Subcutaneous abdominal adipose tissue (tissue), 5 donors: ENCODE data around the gene RALA.

ENCODE experiments used
- H3K27ac ChIP-seq: one replicate; pipeline ENCODE4 v1.7.0; 2013; ENCODE audit warnings: low read depth, mild to moderate bottlenecking, inconsistent platforms, low read length, moderate library complexity
- H3K27me3 ChIP-seq, 5 donors: one replicate each; pipeline ENCODE4 v1.7.0; 2013; ENCODE audit warnings: low read length in 5 of 5, inconsistent platforms in 1 of 5; ENCODE audit not compliant: control insufficient read depth in 5 of 5, insufficient read depth in 4 of 5
- H3K36me3 ChIP-seq, 5 donors: one replicate each; pipeline ENCODE4 v1.7.0; 2013; ENCODE audit warnings: low read length in 5 of 5; ENCODE audit not compliant: control insufficient read depth in 5 of 5, insufficient read depth in 5 of 5
- H3K4me1 ChIP-seq, 5 donors: one replicate each; pipeline ENCODE4 v1.7.0; 2013; ENCODE audit warnings: low read length in 5 of 5, mild to moderate bottlenecking in 3 of 5, moderate library complexity in 1 of 5; ENCODE audit not compliant: control insufficient read depth in 5 of 5, insufficient read depth in 5 of 5
- H3K4me3 ChIP-seq, 5 donors: one replicate each; pipeline ENCODE4 v1.7.0; 2013; ENCODE audit warnings: low read length in 5 of 5, low read depth in 1 of 5
- H3K9ac ChIP-seq, 5 donors: one replicate each; pipeline ENCODE4 v1.7.0; 2013; ENCODE audit warnings: low read length in 5 of 5, mild to moderate bottlenecking in 4 of 5, moderate library complexity in 3 of 5
- H3K9me3 ChIP-seq, 5 donors: one replicate each; pipeline ENCODE4 v1.7.0; 2013; ENCODE audit warnings: low read length in 5 of 5; ENCODE audit not compliant: control insufficient read depth in 5 of 5
- donor health status: healthy.
- donor health status: healthy.
- donor health status: healthy.
- donor health status: healthy.
- donor health status: healthy.

The RALA gene

DNA sequence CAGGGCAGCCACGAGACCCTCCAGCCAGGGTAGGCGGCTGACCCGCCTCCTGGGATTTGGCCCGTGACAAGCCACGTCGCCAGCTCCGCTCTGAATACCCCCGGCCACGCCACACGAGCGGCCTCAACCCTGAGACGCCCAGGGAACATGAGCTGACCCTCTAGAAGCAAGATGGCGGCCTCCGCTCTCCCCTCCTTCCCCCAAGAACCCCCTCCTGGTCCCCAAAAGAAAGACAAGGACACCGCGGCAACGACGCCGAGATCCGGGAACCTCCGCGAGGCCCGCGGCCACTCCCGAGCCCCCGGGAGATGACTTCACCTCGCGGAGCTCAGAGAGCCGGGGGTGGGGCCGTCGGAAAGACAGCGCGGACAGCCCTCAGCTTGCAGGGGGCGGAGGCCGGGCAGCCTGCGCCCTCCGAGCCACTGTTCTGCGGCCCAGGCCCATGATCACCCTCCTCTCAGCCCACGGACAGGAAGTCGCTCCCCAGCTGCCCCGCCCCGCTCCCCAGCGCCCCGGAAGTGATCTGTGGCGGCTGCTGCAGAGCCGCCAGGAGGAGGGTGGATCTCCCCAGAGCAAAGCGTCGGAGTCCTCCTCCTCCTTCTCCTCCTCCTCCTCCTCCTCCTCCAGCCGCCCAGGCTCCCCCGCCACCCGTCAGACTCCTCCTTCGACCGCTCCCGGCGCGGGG, at the start of gene RALA:
Gene RALA, plus strand, starts transcription at position 526 of the 685 bp plus-strand sequence. CDS start 63,096 bp downstream, outside the sequence.
- H3K27ac ChIP-seq: peak within 1 kb of the TSS; percentile 93
- H3K36me3 ChIP-seq: no peaks in the 10 kb centered on the region
- H3K9me3 ChIP-seq: no peaks in the 10 kb centered on the region
- peak within 1 kb of the TSS; percentile 77 to 90 (median 85) for H3K4me3 ChIP-seq
- peaks cover 8 to 48% (median 41%) of the 10 kb centered on the region in 5 donors for H3K4me1 ChIP-seq
- H3K9ac ChIP-seq: peak within 1 kb of the TSS; percentile 85 to 94 (median 87)
- H3K27me3 ChIP-seq: no peaks in the 10 kb centered on the region

DNA sequence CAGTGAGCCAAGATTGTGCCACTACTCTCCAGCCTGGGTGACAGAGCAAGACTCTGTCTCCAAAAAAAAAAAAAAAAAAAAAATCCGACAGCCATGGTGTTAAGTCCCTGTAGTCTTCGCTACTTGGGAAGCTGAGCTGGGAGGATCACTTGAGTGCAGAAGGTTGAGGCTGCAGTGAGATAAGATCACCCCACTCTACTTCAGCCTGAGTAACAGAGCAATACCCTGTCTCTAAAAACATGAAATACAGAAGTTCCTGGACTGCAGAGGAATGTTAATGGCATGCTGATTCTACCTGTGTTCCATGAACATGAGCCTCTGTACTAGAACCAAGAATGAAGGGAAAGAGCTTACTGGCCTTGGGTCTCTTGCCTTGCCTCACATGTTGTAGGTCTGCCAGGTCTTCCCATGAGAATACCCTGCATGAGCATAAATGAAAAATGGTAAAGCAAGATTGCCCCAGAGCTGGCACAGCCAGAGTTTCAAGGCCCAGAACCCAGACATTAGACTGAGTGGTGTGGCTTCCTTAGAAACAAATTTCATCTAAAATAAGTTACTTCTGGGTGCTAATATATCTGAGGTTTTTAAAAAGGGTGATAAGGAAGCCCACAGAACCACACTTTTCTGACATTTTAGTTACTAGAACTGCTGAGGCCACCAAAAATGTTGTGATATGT, 48.6 kb upstream of the RALA start:
- no peak overlapping the region for H3K9ac ChIP-seq
- peaks cover 15 to 41% (median 21%) of the 10 kb centered on the region in 5 donors for H3K36me3 ChIP-seq
- H3K9me3 ChIP-seq: no peaks in the 10 kb centered on the region
- H3K27me3 ChIP-seq: no peaks in the 10 kb centered on the region
- H3K4me1 ChIP-seq: peaks cover 0 to 5% (median 0%) of the 10 kb centered on the region in 5 donors
- no peak overlapping the region for H3K27ac ChIP-seq
- H3K4me3 ChIP-seq: no peak overlapping the region

DNA sequence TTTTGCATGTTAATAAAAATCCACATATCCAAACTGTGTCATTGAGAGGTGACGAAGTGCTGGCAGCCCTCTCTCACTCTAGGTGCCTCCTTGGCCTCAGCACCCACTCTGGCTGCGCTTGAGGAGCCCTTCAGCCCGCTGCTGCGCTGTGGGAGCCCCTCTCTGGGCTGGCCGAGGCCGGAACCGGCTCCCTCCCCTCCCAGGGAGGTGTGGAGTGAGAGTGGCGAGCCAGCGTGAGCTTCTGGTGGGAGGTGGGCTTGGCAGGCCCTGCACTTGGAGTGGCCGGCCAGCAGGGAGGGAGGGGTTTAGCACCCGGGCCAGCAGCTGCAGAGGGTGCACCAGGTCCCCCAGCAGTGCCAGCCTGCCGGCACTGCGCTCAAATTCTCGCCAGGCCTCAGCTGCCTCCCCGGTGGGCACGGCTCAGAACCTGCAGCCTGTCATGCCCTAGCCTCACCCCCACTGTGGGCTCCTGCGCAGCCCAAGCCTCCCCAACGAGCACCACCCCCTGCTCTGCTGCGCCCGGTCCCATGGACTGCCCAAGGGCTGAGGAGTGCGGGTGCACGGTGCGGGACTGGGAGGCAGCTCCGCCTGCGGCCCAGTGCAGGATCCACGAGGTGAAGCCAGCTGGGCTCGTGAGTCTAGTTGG, 46.0 kb upstream of the RALA start:
- Histone ChIP-seq H3K27ac (no peak overlapping the region), H3K9me3 (no peaks in the 10 kb centered on the region), H3K4me3 (no peak overlapping the region), H3K4me1 (peaks cover 0 to 5% (median 0%) of the 10 kb centered on the region in 5 donors), H3K27me3 (no peaks in the 10 kb centered on the region), H3K9ac (no peak overlapping the region), H3K36me3 (peaks cover 8 to 27% (median 11%) of the 10 kb centered on the region in 5 donors)

GRCh38 chr7:39580149-39580874, 43.1 kb upstream of the RALA start:
- no peak overlapping the region for H3K9ac ChIP-seq
- H3K4me1 ChIP-seq: no peaks in the 10 kb centered on the region
- H3K27ac ChIP-seq: no peak overlapping the region
- no peak overlapping the region for H3K4me3 ChIP-seq
- H3K27me3 ChIP-seq: no peaks in the 10 kb centered on the region
- H3K36me3 ChIP-seq: peaks cover 0 to 16% (median 4%) of the 10 kb centered on the region in 5 donors
- H3K9me3 ChIP-seq: no peaks in the 10 kb centered on the region

- H3K27me3 ChIP-seq: no peaks in the 10 kb centered on the region
- H3K9me3 ChIP-seq: no peaks in the 10 kb centered on the region
- no peak overlapping the region for H3K27ac ChIP-seq
- no peak overlapping the region for H3K9ac ChIP-seq
- peaks cover 0 to 7% (median 2%) of the 10 kb centered on the region in 5 donors for H3K36me3 ChIP-seq
- no peak overlapping the region for H3K4me3 ChIP-seq
- H3K4me1 ChIP-seq: no peaks in the 10 kb centered on the region
These were observed 40.8 kb upstream of the RALA start for GRCh38 chr7:39582536-39582935.

- H3K4me1 ChIP-seq: peaks cover 0 to 2% (median 0%) of the 10 kb centered on the region in 5 donors
- H3K36me3 ChIP-seq: peaks cover 0 to 7% (median 1%) of the 10 kb centered on the region in 5 donors
- no peak overlapping the region for H3K27ac ChIP-seq
- no peak overlapping the region for H3K4me3 ChIP-seq
- no peak overlapping the region for H3K9ac ChIP-seq
- no peaks in the 10 kb centered on the region for H3K9me3 ChIP-seq
- no peaks in the 10 kb centered on the region for H3K27me3 ChIP-seq
These were observed 39.8 kb upstream of the RALA start for GRCh38 chr7:39583539-39583938.

DNA sequence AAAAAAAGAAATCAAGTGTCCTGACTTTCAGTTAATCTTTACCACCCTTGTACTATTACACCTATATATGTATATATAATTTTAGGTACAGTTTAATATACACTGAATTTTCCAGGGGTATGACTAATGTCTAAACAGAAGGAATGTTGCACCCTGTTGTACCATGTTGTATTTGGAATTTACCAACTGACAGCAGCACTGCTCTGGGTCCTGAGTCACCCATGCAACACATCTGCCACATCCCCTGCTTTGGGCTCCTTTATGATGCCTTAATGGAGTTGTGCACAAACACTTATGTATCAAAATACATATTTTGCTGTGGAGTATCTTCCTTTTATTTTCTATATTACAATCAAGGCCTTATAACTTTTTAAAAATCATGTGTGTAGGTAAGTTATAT, 36.0 kb upstream of the RALA start:
- H3K9ac ChIP-seq: no peak overlapping the region
- no peaks in the 10 kb centered on the region for H3K27me3 ChIP-seq
- no peaks in the 10 kb centered on the region for H3K36me3 ChIP-seq

DNA sequence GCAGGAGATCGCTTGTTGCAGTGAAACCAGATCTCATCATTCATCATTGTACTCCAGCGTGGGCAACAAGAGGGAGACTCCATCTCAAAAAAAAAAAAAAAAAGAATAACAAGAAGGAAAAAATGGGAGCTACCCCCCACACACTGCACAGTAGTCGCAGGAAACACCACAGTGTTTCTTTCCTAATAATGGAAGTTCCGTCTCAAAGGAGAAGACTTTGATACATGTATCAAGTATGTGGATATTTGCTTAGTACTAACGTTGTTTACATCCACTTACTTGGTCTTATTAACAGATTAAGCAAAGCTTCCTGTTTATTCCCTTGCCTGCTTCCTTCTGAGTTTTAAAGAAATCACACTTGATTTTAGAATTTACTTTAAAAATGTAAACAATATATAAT, 35.0 kb upstream of the RALA start:
- no peak overlapping the region for H3K4me3 ChIP-seq
- peaks cover 2 to 12% (median 8%) of the 10 kb centered on the region in 5 donors for H3K4me1 ChIP-seq
- H3K36me3 ChIP-seq: no peaks in the 10 kb centered on the region
- no peaks in the 10 kb centered on the region for H3K27me3 ChIP-seq
- H3K9ac ChIP-seq: no peak overlapping the region
- no peaks in the 10 kb centered on the region for H3K9me3 ChIP-seq
- H3K27ac ChIP-seq: no peak overlapping the region

More for the DNA sequence above, 36.0 kb upstream of the RALA start:
- peaks cover 2 to 12% (median 8%) of the 10 kb centered on the region in 5 donors for H3K4me1 ChIP-seq
- H3K27ac ChIP-seq: no peak overlapping the region
- H3K9me3 ChIP-seq: no peaks in the 10 kb centered on the region
- no peak overlapping the region for H3K4me3 ChIP-seq

DNA sequence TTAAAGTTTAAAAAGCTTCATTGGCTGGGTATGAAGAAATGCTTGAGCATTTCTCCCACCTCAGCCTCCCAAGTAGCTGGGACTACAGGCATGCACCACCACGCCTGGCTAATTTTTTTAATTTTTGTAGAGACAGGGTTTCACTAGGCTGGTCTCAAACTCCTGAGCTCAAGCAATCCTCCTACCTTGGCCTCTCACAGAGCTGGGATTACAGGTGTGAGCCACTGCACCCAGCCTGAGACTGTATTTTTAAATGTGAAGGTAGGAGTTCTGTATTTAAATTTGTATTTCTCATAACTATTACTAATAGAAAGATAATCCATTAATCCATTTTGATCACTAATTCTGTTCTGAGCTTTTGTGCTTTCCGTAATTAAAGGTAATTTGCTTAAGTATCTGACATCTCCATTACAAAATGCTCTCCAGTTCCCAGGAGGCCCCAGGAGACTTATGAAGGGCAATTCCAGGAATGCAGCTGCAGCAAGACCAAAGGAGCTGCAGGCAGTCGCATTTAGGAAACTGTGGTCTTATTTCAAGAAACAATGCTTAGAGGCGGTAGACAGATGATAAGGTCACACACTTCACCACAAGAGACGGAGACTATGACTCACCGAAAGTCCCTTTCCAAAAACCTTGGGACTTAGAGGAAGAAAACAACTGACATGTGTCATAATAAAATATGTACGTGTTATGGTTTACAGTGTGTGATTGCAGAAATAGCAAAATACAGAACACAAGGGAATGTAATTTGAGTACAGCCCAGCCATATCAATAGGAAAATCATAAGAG, 33.9 kb upstream of the RALA start:
- Histone ChIP-seq H3K4me1 (peaks cover 2 to 12% (median 8%) of the 10 kb centered on the region in 5 donors), H3K9me3 (no peaks in the 10 kb centered on the region), H3K4me3 (no peak overlapping the region), H3K9ac (no peak overlapping the region), H3K27ac (peak overlapping the region; percentile 5), H3K27me3 (no peaks in the 10 kb centered on the region), H3K36me3 (no peaks in the 10 kb centered on the region)
